HEK293 (cell line): Measurements from ENCODE around the gene IREB2.
"Not testable (repeated sequence)": the region's sequence is repeated elsewhere in the genome, so short reads cannot be mapped to it uniquely, and the experiment has no call there.

Experiments used
- CTCF ChIP-seq: fragments of 450-650 bp; formaldehyde crosslinking; IDR thresholded peaks from 2 replicates; pipeline ENCODE4 v1.5.1; 2016; ENCODE audit warnings: missing biosample characterization, missing genetic modification characterization
- REST ChIP-seq: fragments of 450-650 bp; formaldehyde crosslinking; IDR thresholded peaks from 2 replicates; pipeline ENCODE4 v1.5.1; 2016; ENCODE audit warnings: missing biosample characterization, missing genetic modification characterization

GRCh38 chr15:78434711-78435110, 3.3 kb upstream of the IREB2 start:
- not testable (repeated sequence) for TF ChIP-seq CTCF; REST (tag by site-specific recombination)
